ENCODE data around the gene OR1J1. TPM values are rescaled to one million over a fixed set of nuclear protein-coding genes. Genes with fewer than 3 reads are reported as not detected.

OR1J1 gene
- total and polyA plus RNA-seq, 4 experiments from 2014 or later = not detected

DNA sequence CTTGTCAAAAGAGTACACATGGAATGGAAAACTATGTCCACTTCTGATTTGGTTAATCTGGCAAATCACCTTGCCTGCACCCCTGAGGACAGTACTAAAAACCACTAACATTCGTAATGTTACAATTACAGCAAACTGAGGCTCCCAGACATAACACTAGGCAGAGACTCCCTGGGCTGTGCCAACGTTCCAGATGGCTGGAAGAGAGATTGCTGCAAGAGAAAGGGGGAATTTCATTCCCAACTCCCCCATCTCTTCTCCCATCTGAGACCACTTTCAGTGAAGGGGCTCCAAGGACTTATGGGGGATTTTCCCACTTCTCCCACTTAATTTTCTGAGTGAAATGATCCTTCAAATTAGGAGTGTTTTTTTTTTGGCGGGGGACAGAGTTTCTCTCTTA is 11.3 kb downstream of the OR1J1 start:
- Mint-ChIP-seq H3K4me1 (peaks cover 7 to 11% (median 9%) of the 10 kb centered on the region in 4 donors), H3K27ac (no peak overlapping the region), H3K36me3 (peaks cover 0 to 4% of the 10 kb centered on the region in 2 donors), H3K4me3 (no peak overlapping the region), H3K27me3 (peaks cover 22 to 35% of the 10 kb centered on the region in 2 donors), H3K9me3 (no peaks in the 10 kb centered on the region)
- Histone ChIP-seq H3K36me3 (ENCODE audit: insufficient read depth, low read length) (no peaks in the 10 kb centered on the region), H3K27ac (ENCODE audit: low read depth, low read length) (no peak overlapping the region), H3K4me3 (ENCODE audit: low read length in 2 of 2) (no peak overlapping the region), H3K9me3 (ENCODE audit: control insufficient read depth in 1 of 2, low read length in 2 of 2) (no peaks in the 10 kb centered on the region), H3K4me1 (ENCODE audit: insufficient read depth, low read length) (peaks cover 9% of the 10 kb centered on the region), H3K27me3 (ENCODE audit: insufficient read depth, low read length) (no peaks in the 10 kb centered on the region)
- DNase-seq = no peak
- CTCF ChIA-PET (ENCODE audit: partially characterized antibody) = interaction anchor here (2.3 to 5.0 kb wide), 2 partner anchors 14 to 343 kb away, joined by 9 to 71 read pairs; no protein-coding TSS in a partner anchor
- POLR2A ChIA-PET (ENCODE audit: partially characterized antibody) = no interaction called here
- intact Hi-C loops (cut with micrococcal nuclease) = loop anchor here (10.0 kb wide), 1 partner anchor 918 kb away; no protein-coding TSS in a partner anchor

DNA sequence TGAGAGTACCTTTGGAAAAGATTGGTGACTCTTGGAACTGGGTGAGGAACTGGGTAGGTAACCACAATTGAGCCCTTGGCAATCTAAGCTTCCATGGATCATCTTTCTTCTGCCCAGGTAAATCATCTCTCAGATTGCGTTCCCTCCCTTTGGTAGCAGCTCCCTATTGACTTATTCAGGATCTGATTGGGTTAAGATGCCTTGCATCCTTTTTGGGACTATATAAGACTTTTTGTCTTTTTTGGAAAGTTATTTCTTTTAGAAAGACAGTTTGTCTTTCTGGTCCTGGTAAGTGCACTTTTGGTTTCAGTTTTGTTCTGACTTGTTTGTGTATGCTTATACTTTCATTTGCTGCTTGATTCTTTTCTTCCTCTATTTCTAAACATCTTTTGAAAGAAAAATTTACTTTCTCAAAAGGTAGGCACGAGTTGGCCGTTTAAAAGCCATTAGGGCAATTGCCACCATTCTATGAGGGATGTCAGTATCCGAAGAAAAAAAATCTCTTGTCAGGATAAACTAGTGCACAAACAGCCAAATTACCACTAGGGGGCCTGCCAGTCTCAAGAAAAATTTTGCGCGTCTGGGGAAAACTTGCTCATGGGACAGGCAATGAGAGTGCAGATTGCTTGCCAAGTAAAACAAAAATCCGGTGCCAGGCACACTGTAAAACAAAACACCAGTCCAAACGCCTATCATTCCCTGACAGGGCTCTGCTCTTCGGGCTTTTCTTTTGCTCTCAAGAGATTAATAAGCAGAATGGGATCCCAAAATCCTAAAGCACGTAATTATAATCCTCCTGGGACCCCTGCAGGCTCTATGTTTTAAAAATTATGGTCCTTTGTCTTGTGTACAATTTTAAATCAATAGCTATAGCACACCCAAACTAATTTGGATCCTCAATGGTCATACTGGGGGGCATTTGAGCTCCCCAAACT is 12.8 kb downstream of the OR1J1 start:
- Histone ChIP-seq H3K9me3 (ENCODE audit: control insufficient read depth in 1 of 2, low read length in 2 of 2) (no peaks in the 10 kb centered on the region), H3K27me3 (ENCODE audit: insufficient read depth, low read length) (no peaks in the 10 kb centered on the region), H3K36me3 (ENCODE audit: insufficient read depth, low read length) (no peaks in the 10 kb centered on the region), H3K4me3 (ENCODE audit: low read length in 2 of 2) (peak overlapping the region; percentile 37 to 40), H3K4me1 (ENCODE audit: insufficient read depth, low read length) (peaks cover 9% of the 10 kb centered on the region), H3K27ac (ENCODE audit: low read depth, low read length) (peak overlapping the region; percentile 18)
- DNase-seq = peak; percentile 66 to 70 (median 68)
- Mint-ChIP-seq H3K36me3 (peaks cover 0 to 4% of the 10 kb centered on the region in 2 donors), H3K4me3 (peak overlapping the region; percentile 84 to 96 (median 91)), H3K4me1 (peaks cover 7 to 11% (median 9%) of the 10 kb centered on the region in 4 donors), H3K9me3 (peaks cover 0 to 2% (median 0%) of the 10 kb centered on the region in 8 donors), H3K27me3 (peaks cover 30 to 47% of the 10 kb centered on the region in 2 donors), H3K27ac (peak overlapping the region; percentile 66 to 94 (median 92))
- CTCF ChIA-PET (ENCODE audit: partially characterized antibody) = interaction anchor here (0.6 to 5.0 kb wide), 19 partner anchors 8 to 892 kb away, joined by 3 to 71 read pairs (median 4); no protein-coding TSS in a partner anchor
- intact Hi-C loops (cut with micrococcal nuclease) = loop anchor here (1.0 to 10.0 kb wide), 4 partner anchors 345 to 920 kb away; no protein-coding TSS in a partner anchor
- POLR2A ChIA-PET (ENCODE audit: partially characterized antibody) = interaction anchor here (1.2 kb wide), 1 partner anchor 363 kb away, joined by 3 read pairs; no protein-coding TSS in a partner anchor

DNA sequence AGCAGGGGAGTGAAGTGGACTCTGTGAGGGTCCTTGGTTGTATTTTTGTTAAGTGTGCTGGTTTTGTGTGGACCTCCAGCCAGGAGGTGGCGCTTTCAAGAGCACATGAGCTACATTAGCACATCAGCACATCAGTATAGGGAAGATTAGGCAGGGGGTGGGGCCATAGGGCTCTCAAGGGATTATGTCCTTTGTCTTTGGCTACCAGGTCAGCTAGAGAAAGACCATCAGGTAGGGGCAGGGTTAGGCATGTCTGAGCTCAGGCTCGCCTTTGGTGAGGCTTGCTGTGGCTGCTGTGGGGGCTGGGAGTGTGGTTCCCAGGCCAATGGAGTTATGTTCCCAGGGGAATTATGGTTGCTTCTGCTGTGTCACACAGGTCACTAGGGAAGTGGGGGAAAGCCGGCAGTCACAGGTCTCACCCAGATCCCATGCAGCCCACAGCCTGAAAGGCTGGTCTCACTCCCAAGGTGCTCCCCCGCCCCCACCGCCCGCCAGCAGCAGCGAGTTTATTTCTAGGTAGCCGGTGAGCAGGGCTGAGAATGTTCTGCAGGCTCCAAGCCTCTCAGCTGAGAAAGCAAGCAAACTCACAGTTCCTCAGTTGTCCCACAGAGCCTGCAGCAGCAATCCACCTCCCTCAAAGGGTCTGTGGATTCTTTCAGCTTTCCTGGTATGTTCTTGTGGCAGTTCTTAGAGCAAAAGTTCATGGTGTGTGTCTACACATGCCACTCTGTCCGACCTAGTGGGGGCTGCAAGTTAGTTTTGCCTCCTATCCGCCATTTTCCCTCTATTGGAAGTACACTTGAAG is 13.7 kb downstream of the OR1J1 start:
- Histone ChIP-seq H3K36me3 (ENCODE audit: insufficient read depth, low read length) (no peaks in the 10 kb centered on the region), H3K9me3 (ENCODE audit: control insufficient read depth in 1 of 2, low read length in 2 of 2) (no peaks in the 10 kb centered on the region), H3K27me3 (ENCODE audit: insufficient read depth, low read length) (no peaks in the 10 kb centered on the region), H3K4me1 (ENCODE audit: insufficient read depth, low read length) (peaks cover 9% of the 10 kb centered on the region), H3K4me3 (ENCODE audit: low read length in 2 of 2) (peak overlapping the region; percentile 37 to 40), H3K27ac (ENCODE audit: low read depth, low read length) (peak overlapping the region; percentile 18)
- H3K9me3 Mint-ChIP-seq = peaks cover 0 to 2% (median 0%) of the 10 kb centered on the region in 8 donors
- intact Hi-C loops (cut with micrococcal nuclease) = loop anchor here (10.0 kb wide), 1 partner anchor 921 kb away; no protein-coding TSS in a partner anchor
- DNase-seq = peak in 2 of 5 donors; percentile 1 to 4
- peaks cover 7 to 11% (median 9%) of the 10 kb centered on the region in 4 donors for H3K4me1 Mint-ChIP-seq
- peaks cover 0 to 4% of the 10 kb centered on the region in 2 donors for H3K36me3 Mint-ChIP-seq
- H3K4me3 Mint-ChIP-seq = peak overlapping the region; percentile 60 to 96 (median 91)
- ChIA-PET CTCF (ENCODE audit: partially characterized antibody) (interaction anchor here (0.7 to 5.0 kb wide), 13 partner anchors 8 to 527 kb away, joined by 3 to 71 read pairs (median 4); no protein-coding TSS in a partner anchor), POLR2A (ENCODE audit: partially characterized antibody) (interaction anchor here (1.2 kb wide), 1 partner anchor 364 kb away, joined by 3 read pairs; no protein-coding TSS in a partner anchor)
- H3K27me3 Mint-ChIP-seq = peaks cover 31 to 42% of the 10 kb centered on the region in 2 donors
- H3K27ac Mint-ChIP-seq = peak overlapping the region in 6 of 7 donors; percentile 6 to 94 (median 92)

DNA sequence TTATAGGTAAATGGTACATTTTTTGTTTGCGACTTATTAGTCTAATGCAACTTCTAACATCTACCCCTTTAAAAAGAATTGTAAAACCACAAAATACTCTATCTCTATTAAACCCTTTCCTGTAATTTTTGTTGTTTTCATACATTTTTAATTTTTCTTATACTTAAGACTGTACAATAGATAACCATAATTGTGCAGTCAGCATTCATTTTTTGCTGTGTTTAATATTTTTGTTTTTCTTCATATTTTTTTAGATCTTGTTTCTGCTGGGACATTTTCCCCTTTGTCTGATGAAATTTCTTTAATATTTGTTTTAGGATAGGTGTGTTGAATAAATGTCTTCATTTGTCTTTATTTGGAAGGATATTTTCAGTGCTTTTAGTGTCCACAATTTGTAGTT is 19.9 kb downstream of the OR1J1 start:
- peaks cover 0 to 2% (median 0%) of the 10 kb centered on the region in 8 donors for H3K9me3 Mint-ChIP-seq
- intact Hi-C loops (cut with micrococcal nuclease) = no loop called here
- H3K27me3 Mint-ChIP-seq = peaks cover 34 to 35% of the 10 kb centered on the region in 2 donors
- POLR2A ChIA-PET (ENCODE audit: partially characterized antibody) = no interaction called here
- DNase-seq = no peak
- no peaks in the 10 kb centered on the region for H3K4me1 Mint-ChIP-seq
- H3K36me3 ChIP-seq (ENCODE audit: insufficient read depth, low read length) = no peaks in the 10 kb centered on the region
- H3K9me3 ChIP-seq (ENCODE audit: control insufficient read depth in 1 of 2, low read length in 2 of 2) = no peaks in the 10 kb centered on the region
- no peaks in the 10 kb centered on the region for H3K36me3 Mint-ChIP-seq
- H3K4me3 Mint-ChIP-seq = no peak overlapping the region
- no peaks in the 10 kb centered on the region for H3K27me3 ChIP-seq (ENCODE audit: insufficient read depth, low read length)
- H3K4me3 ChIP-seq (ENCODE audit: low read length in 2 of 2) = no peak overlapping the region
- H3K27ac ChIP-seq (ENCODE audit: low read depth, low read length) = no peak overlapping the region
- H3K27ac Mint-ChIP-seq = no peak overlapping the region
- no peaks in the 10 kb centered on the region for H3K4me1 ChIP-seq (ENCODE audit: insufficient read depth, low read length)
- CTCF ChIA-PET (ENCODE audit: partially characterized antibody) = no interaction called here

DNA sequence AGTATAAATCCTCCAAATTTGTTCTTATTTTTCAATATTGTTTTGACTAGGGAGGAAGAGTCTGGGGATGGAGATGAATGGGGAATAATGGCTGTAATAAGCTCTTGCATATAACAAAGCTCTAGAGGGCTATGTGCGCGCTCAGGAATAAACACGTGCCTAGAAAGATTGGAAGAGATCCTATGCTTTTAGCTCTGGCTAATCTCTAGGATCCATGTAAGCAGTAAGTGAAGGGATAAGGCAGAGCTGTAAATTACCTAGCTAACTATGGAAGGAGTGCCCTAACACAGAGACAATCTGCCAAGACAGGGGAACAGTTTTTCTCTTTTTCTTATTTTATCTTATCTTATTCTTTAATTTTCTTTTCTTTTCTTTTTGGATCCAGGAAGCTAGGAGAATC is 21.6 kb downstream of the OR1J1 start:
- H3K9me3 ChIP-seq (ENCODE audit: control insufficient read depth in 1 of 2, low read length in 2 of 2) = no peaks in the 10 kb centered on the region
- no peak overlapping the region for H3K4me3 Mint-ChIP-seq
- H3K4me3 ChIP-seq (ENCODE audit: low read length in 2 of 2) = no peak overlapping the region
- H3K4me1 Mint-ChIP-seq = no peaks in the 10 kb centered on the region
- no peaks in the 10 kb centered on the region for H3K4me1 ChIP-seq (ENCODE audit: insufficient read depth, low read length)
- no peak overlapping the region for H3K27ac Mint-ChIP-seq
- ChIA-PET CTCF (ENCODE audit: partially characterized antibody) (interaction anchor here (2.0 kb wide), 1 partner anchor 8 kb away, joined by 5 read pairs; no protein-coding TSS in a partner anchor), POLR2A (ENCODE audit: partially characterized antibody) (no interaction called here)
- peaks cover 21 to 26% of the 10 kb centered on the region in 2 donors for H3K27me3 Mint-ChIP-seq
- H3K27me3 ChIP-seq (ENCODE audit: insufficient read depth, low read length) = no peaks in the 10 kb centered on the region
- DNase-seq = no peak
- intact Hi-C loops (cut with micrococcal nuclease) = no loop called here
- H3K9me3 Mint-ChIP-seq = peaks cover 0 to 2% (median 0%) of the 10 kb centered on the region in 8 donors
- H3K27ac ChIP-seq (ENCODE audit: low read depth, low read length) = no peak overlapping the region
- H3K36me3 ChIP-seq (ENCODE audit: insufficient read depth, low read length) = no peaks in the 10 kb centered on the region
- H3K36me3 Mint-ChIP-seq = no peaks in the 10 kb centered on the region

DNA sequence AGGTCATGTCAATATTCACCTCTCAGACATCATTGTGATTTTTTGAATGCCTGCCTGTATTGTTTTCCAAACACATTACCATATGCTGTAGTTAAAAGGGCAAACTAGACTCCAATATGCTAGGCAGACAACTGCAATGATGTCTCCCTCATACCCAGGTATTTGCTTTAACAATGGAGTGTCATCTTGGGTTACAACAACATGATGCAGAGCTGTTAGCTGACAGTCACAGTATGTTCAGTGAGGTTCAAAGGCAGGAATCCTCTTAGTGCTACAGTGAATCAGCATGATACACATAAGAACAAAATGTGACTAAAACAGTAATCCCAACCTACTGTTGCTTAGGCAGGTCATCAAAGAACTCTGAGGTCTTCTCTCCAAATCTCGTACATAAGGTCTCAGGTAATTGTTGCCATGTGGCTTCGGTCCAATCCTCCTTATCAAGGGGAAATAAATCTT is 24.0 kb downstream of the OR1J1 start:
- CTCF ChIA-PET (ENCODE audit: partially characterized antibody) = interaction anchor here (1.1 kb wide), 1 partner anchor 11 kb away, joined by 5 read pairs; no protein-coding TSS in a partner anchor
- Mint-ChIP-seq H3K27me3 (peaks cover 11 to 14% of the 10 kb centered on the region in 2 donors), H3K27ac (no peak overlapping the region)

More for the DNA sequence above, 24.0 kb downstream of the OR1J1 start:
- no peaks in the 10 kb centered on the region for H3K4me1 ChIP-seq (ENCODE audit: insufficient read depth, low read length)
- H3K9me3 ChIP-seq (ENCODE audit: control insufficient read depth in 1 of 2, low read length in 2 of 2) = no peaks in the 10 kb centered on the region
- intact Hi-C loops (cut with micrococcal nuclease) = loop anchor here (1.0 kb wide), 1 partner anchor 354 kb away; no protein-coding TSS in a partner anchor
- no peaks in the 10 kb centered on the region for H3K27me3 ChIP-seq (ENCODE audit: insufficient read depth, low read length)
- H3K36me3 Mint-ChIP-seq = no peaks in the 10 kb centered on the region
- H3K27ac ChIP-seq (ENCODE audit: low read depth, low read length) = no peak overlapping the region
- H3K36me3 ChIP-seq (ENCODE audit: insufficient read depth, low read length) = no peaks in the 10 kb centered on the region
- no peak overlapping the region for H3K4me3 Mint-ChIP-seq
- POLR2A ChIA-PET (ENCODE audit: partially characterized antibody) = no interaction called here
- DNase-seq = no peak
- peaks cover 0 to 2% (median 0%) of the 10 kb centered on the region in 8 donors for H3K9me3 Mint-ChIP-seq
- H3K4me1 Mint-ChIP-seq = no peaks in the 10 kb centered on the region
- H3K4me3 ChIP-seq (ENCODE audit: low read length in 2 of 2) = no peak overlapping the region
